Right atrium auricular region (tissue), 2 donors: ENCODE measurements around the gene ELMO1. TPM values are rescaled to one million over a fixed set of nuclear protein-coding genes. Genes with fewer than 3 reads are reported as not detected.

Source experiments
- DNase-seq: peaks from one replicate; pipeline ENCODE4 v3.0.0-alpha.2; 2019; ENCODE audit warnings: low spot score
- H3K27ac ChIP-seq, 2 donors: fragments of 200-600 bp; sonication (generic); 1 replicate in 1 of 2; 2 replicates in 1 of 2; pipeline ENCODE4 v1.5.1; 2016 to 2019
- H3K27me3 ChIP-seq, 2 donors: fragments of 200-600 bp; sonication (generic); one replicate each; pipeline versions ENCODE4 v1.5.1 to v1.6.0; 2017 to 2019
- H3K36me3 ChIP-seq: fragments of 200-600 bp; sonication (generic); one replicate; pipeline ENCODE4 v1.5.1; 2016
- H3K4me1 ChIP-seq, 2 donors: fragments of 200-600 bp; sonication (generic); one replicate each; pipeline versions ENCODE4 v1.5.1 to v1.6.0; 2017 to 2019
- H3K4me3 ChIP-seq, 2 donors: fragments of 200-600 bp; sonication (generic); 1 replicate in 1 of 2; 2 replicates in 1 of 2; pipeline ENCODE4 v1.5.1; 2017 to 2019; ENCODE audit warnings: mild to moderate bottlenecking in 1 of 2, moderate library complexity in 1 of 2
- H3K9me3 ChIP-seq, 2 donors: fragments of 200-600 bp; sonication (generic); one replicate each; pipeline ENCODE4 v1.5.1; 2019
- total RNA-seq, 2 donors: library from RNA; depleted of rRNA; stranded (reverse); fragments of >200 nt; gene quantifications; one replicate each; pipeline ENCODE4 v1.1.0, GENCODE V29; 2016
- TF ChIP-seq, protein P1 (sequence below), 2 donors: fragments of 200-600 bp; sonication (generic); IDR thresholded peaks; one replicate each; pipeline ENCODE4 v1.5.1; 2019; ENCODE audit warnings: antibody characterized with exemption in 2 of 2

The ELMO1 gene
- total RNA-seq, 2 donors from 2014 or later: 24.4 to 45.1 TPM

DNA sequence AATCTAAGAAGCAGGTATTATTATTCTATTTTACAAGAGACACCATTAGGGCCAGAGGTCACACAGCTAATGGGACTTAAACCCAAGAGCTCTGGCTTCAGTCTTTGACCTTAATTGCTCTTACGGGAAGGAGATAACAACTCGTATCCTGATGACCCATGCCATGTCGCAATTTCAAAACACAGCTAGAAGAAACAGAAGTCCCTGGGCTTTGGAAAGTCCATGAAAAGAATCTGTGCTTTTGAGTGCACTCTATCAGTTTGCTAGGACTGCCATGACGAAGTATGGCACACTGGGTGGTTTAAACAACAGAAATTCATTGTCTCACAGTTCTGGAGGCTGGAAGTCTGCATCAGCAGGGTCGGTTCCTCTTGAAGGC is 476.5 kb downstream of the ELMO1 start:
- H3K9me3 ChIP-seq: no peaks in the 10 kb centered on the region
- peaks cover 0 to 5% of the 10 kb centered on the region in 2 donors for H3K4me1 ChIP-seq
- H3K27ac ChIP-seq: no peak overlapping the region
- DNase-seq: no peak
- no peaks in the 10 kb centered on the region for H3K36me3 ChIP-seq
- TF ChIP-seq, protein P1, sequence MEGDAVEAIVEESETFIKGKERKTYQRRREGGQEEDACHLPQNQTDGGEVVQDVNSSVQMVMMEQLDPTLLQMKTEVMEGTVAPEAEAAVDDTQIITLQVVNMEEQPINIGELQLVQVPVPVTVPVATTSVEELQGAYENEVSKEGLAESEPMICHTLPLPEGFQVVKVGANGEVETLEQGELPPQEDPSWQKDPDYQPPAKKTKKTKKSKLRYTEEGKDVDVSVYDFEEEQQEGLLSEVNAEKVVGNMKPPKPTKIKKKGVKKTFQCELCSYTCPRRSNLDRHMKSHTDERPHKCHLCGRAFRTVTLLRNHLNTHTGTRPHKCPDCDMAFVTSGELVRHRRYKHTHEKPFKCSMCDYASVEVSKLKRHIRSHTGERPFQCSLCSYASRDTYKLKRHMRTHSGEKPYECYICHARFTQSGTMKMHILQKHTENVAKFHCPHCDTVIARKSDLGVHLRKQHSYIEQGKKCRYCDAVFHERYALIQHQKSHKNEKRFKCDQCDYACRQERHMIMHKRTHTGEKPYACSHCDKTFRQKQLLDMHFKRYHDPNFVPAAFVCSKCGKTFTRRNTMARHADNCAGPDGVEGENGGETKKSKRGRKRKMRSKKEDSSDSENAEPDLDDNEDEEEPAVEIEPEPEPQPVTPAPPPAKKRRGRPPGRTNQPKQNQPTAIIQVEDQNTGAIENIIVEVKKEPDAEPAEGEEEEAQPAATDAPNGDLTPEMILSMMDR (IDR thresholded peaks at IDR 0.05): no peak
- H3K4me3 ChIP-seq: no peak overlapping the region
- H3K27me3 ChIP-seq: no peaks in the 10 kb centered on the region

DNA sequence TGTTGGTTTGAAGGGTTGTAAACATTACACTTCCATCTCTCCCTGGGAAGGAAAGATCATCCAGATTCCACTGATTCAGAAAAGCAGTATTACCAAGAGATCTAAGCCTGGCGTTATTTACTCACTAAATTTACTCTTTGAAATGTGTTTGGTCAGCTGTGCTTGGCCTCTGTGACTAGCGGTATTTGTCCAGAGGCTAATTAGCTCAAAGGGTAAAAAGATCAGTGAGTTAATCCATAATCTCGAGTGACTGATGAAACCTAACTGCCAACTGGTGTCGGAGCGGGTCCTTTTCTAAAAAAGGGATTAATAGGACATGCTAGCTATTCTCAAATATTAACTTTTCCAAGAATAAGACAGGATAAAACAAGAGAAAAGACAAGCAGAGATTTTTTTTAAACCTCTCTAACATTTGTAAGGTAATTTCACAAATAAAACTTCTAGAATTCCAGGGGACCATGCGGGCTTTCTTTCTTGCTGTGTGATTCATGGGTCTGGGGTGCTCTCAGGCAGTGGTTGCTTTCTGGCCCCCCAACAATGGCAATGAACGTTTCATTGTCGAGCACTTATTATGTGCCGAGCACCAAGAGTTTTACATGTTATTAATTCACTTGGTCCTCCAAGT is 477.0 kb downstream of the ELMO1 start:
- TF ChIP-seq, protein P1 (IDR thresholded peaks at IDR 0.05): no peak
- Histone ChIP-seq H3K36me3 (no peaks in the 10 kb centered on the region), H3K27ac (no peak overlapping the region), H3K4me1 (peaks cover 0 to 10% of the 10 kb centered on the region in 2 donors), H3K4me3 (no peak overlapping the region), H3K27me3 (no peaks in the 10 kb centered on the region), H3K9me3 (no peaks in the 10 kb centered on the region)
- no peak for DNase-seq

DNA sequence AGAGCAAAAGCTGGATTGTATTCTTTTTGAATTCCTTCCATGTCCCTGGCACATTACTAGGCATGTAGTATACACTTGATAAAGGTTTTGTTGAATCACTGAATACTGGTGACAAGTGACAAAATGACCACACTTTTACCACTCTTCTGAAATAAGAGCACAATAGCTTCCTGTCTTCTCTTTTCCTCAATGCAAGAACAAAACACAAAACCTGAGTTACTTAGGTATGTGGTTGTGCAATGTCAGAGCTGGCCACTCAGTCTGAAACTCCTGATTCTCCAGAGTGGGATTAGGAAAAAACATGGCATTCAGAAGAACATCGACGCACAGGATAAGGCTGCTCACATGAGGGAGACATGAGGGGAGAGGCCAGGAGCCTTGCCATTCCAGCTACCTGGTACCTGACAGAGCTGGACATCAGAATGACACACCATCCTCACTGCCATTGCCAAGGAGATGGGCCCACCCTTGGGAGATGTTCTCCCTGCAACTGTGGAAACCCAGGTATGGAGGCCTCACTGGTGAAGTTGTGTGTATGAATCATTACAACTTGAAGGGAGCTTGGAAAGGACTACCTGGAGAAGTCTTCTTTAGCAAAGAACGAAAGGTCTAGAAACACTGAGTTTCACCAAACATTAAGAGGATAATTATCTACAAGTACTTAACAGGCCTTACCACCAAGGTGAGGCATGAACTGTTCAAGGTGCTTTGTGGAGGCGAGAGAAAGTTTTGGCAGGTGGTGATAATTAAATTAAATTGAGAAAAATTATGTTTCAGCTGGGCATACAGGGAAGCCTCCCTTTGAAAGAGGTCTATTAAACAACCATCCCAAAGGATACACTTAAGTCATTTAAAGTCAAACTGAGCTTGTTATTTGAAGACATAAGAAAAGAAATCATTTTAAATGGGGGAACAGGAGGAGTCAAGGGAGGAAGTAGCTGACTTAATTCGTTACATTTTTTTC is 477.8 kb downstream of the ELMO1 start:
- H3K9me3 ChIP-seq: no peaks in the 10 kb centered on the region
- H3K4me3 ChIP-seq: no peak overlapping the region
- H3K36me3 ChIP-seq: no peaks in the 10 kb centered on the region
- DNase-seq: no peak
- H3K27me3 ChIP-seq: no peaks in the 10 kb centered on the region
- TF ChIP-seq, protein P1 (IDR thresholded peaks at IDR 0.05): no peak
- peaks cover 0 to 12% of the 10 kb centered on the region in 2 donors for H3K4me1 ChIP-seq
- no peak overlapping the region for H3K27ac ChIP-seq

DNA sequence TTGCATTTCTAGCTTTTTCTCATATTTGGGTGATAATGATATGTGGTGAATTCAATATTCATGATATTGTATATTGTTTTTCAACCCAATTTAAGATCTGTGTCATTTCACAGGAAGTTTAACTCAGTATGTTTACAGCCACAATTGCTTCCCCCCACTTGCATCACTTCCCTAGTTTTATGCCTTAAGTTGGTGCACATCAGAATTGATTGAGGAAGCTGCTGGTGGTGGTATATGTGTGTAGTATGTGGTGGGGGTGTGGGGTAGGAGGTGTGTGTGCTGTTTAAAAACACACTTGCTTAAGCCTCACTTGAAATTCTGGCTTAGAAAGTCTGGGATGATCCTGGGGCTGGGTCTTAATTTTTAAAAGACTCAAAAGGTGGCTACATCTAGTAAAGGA is 479.3 kb downstream of the ELMO1 start:
- TF ChIP-seq, protein P1 (IDR thresholded peaks at IDR 0.05): no peak
- Histone ChIP-seq H3K9me3 (no peaks in the 10 kb centered on the region), H3K4me3 (no peak overlapping the region), H3K4me1 (peaks cover 0 to 12% of the 10 kb centered on the region in 2 donors), H3K27ac (no peak overlapping the region), H3K36me3 (no peaks in the 10 kb centered on the region), H3K27me3 (no peaks in the 10 kb centered on the region)
- DNase-seq: no peak

DNA sequence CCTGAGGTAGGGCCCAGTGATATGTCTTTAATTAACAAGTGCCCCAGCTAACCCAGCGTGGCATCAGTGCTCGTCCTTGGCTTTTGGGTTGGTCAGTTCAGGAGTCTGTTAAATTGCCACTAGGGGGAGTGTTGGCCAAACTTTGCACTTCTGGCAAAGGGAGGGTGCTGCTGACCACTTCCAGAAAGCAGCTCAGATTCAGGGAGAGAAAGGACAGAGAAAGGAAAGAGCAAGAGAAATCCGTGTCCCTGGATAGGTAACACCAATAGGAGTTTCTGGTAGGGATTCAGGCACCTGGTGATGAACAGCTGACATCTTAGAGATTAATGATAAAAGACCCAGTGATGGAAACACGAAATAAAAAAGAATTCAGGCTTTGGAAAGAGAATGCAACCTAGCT is 481.3 kb downstream of the ELMO1 start:
- peaks cover 0 to 12% of the 10 kb centered on the region in 2 donors for H3K4me1 ChIP-seq
- H3K9me3 ChIP-seq: no peaks in the 10 kb centered on the region
- DNase-seq: peak; percentile 76
- no peaks in the 10 kb centered on the region for H3K36me3 ChIP-seq
- TF ChIP-seq, protein P1 (IDR thresholded peaks at IDR 0.05): peak; percentile 88 to 89
- H3K4me3 ChIP-seq: no peak overlapping the region
- no peaks in the 10 kb centered on the region for H3K27me3 ChIP-seq
- H3K27ac ChIP-seq: no peak overlapping the region
